ENCODE data around the gene PLAC1.

Gene PLAC1

GRCh38 chrX:134543288-134543687 is 115.0 kb downstream of the PLAC1 start:
- DNase-seq (ENCODE audit: low read depth in 3 of 3): no peak

- no peak for DNase-seq (ENCODE audit: low read depth in 3 of 3)
Observed at GRCh38 chrX:134542485-134542884, 115.8 kb downstream of the PLAC1 start.

- no peak for DNase-seq (ENCODE audit: low read depth in 3 of 3)
Observed at GRCh38 chrX:134541906-134542305, 116.4 kb downstream of the PLAC1 start.

- DNase-seq (ENCODE audit: low read depth in 3 of 3): no peak
Observed at GRCh38 chrX:134538316-134538715, 120.0 kb downstream of the PLAC1 start.

GRCh38 chrX:134537179-134537955 is 120.9 kb downstream of the PLAC1 start:
- DNase-seq (ENCODE audit: low read depth in 3 of 3): no peak

GRCh38 chrX:134533952-134534351 is 124.3 kb downstream of the PLAC1 start:
- no peak for DNase-seq (ENCODE audit: low read depth in 3 of 3)

GRCh38 chrX:134533352-134533751 is 124.9 kb downstream of the PLAC1 start:
- DNase-seq (ENCODE audit: low read depth in 3 of 3): no peak

GRCh38 chrX:134530845-134531244 is 127.4 kb downstream of the PLAC1 start:
- DNase-seq (ENCODE audit: low read depth in 3 of 3): no peak

GRCh38 chrX:134529481-134529880 is 128.8 kb downstream of the PLAC1 start:
- DNase-seq (ENCODE audit: low read depth in 3 of 3): no peak

GRCh38 chrX:134528960-134529359 is 129.3 kb downstream of the PLAC1 start:
- DNase-seq (ENCODE audit: low read depth in 3 of 3): no peak

- DNase-seq (ENCODE audit: low read depth in 3 of 3): no peak
Observed at GRCh38 chrX:134526399-134526798, 131.9 kb downstream of the PLAC1 start.

GRCh38 chrX:134525086-134525792 is 133.0 kb downstream of the PLAC1 start:
- no peak for DNase-seq (ENCODE audit: low read depth in 3 of 3)

GRCh38 chrX:134524181-134524580 is 134.1 kb downstream of the PLAC1 start:
- no peak for DNase-seq (ENCODE audit: low read depth in 3 of 3)

- no peak for DNase-seq (ENCODE audit: low read depth in 3 of 3)
Observed at GRCh38 chrX:134520860-134521390, 137.3 kb downstream of the PLAC1 start.

Measured in stimulated activated CD4-positive, alpha-beta T cell treated with anti-CD3 and anti-CD28 coated beads, TNF-alpha, amount 100 ng/mL, for 24 hours (primary cell).